Measurements from ENCODE around the gene MMP3. TPM values are rescaled to one million over a fixed set of nuclear protein-coding genes. Genes with fewer than 3 reads are reported as not detected.

The MMP3 gene
- total RNA-seq, 1 experiment from 2014 or later: not detected

DNA sequence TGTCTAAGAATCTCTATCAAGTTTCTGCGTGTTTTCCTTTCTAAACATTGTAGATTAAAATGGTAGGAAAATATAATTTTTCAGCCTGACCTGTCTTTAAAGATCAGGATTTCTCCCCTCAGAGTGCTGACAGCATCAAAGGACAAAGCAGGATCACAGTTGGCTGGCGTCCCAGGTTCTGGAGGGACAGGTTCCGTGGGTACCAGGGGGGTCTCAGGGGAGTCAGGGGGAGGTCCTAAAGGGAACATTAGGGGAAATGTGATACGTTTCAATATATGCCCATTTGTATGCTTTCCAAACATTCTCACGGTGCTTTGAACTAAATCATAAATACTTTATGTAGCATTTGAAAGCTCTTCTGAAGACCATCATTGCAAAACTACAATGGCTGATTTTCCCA is 3.4 kb downstream of the MMP3 start:
- Histone ChIP-seq H3K18ac (ENCODE audit: insufficient read length, low read depth, low read length) (no peak overlapping the region), H3T11ph (ENCODE audit: low read length) (no peak overlapping the region), H3K4me1 (ENCODE audit: insufficient read depth, low read length) (peaks cover 3% of the 10 kb centered on the region; the same call in 1 of the 2 replicates), H3K27ac (ENCODE audit: insufficient read length, low read depth, low read length) (no peak overlapping the region), H3K4me2 (ENCODE audit: insufficient read depth, insufficient read length, low read length) (no peak overlapping the region), H4K20me1 (ENCODE audit: control insufficient read depth, insufficient read depth, insufficient read length) (no peaks in the 10 kb centered on the region), H2AK5ac (ENCODE audit: insufficient read length, low read length) (no peak overlapping the region), H3K4ac (ENCODE audit: low read depth, low read length) (no peak overlapping the region), H4K8ac (replicated peaks; ENCODE audit: insufficient read length, low read depth, low read length) (no peak overlapping the region), H3K23ac (ENCODE audit: insufficient read length, low read depth, low read length) (no peak overlapping the region), H2AFZ (ENCODE audit: low read length) (no peak overlapping the region), H3K79me1 (ENCODE audit: insufficient read depth, low read depth, low read length, poor library complexity, severe bottlenecking) (no peaks in the 10 kb centered on the region), H2BK5ac (ENCODE audit: insufficient read length, low read length) (no peak overlapping the region), H3K9me3 (ENCODE audit: control insufficient read depth, low read depth, low read length) (no peaks in the 10 kb centered on the region), H2BK20ac (ENCODE audit: low read depth, low read length, poor library complexity, severe bottlenecking) (no peak overlapping the region), H3K56ac (ENCODE audit: insufficient read length, low read depth, low read length) (no peak overlapping the region), H2BK12ac (ENCODE audit: insufficient read length, low read depth, low read length) (no peak overlapping the region), H3K27me3 (ENCODE audit: insufficient read depth, low read length) (no peaks in the 10 kb centered on the region), H2BK120ac (ENCODE audit: low read depth, low read length, poor library complexity, severe bottlenecking) (no peak overlapping the region), H3K9ac (ENCODE audit: extremely low read depth, insufficient read length, low read length) (no peak overlapping the region), H2BK15ac (ENCODE audit: low read depth, low read length) (no peak overlapping the region), H4K5ac (ENCODE audit: insufficient read length, low read depth, low read length) (no peak overlapping the region), H3K23me2 (ENCODE audit: insufficient read length, low read depth, low read length, poor library complexity, severe bottlenecking) (no peaks in the 10 kb centered on the region), H3K14ac (ENCODE audit: insufficient read depth, low read length) (no peak overlapping the region), H3K79me2 (ENCODE audit: insufficient read depth, low read length) (no peaks in the 10 kb centered on the region), H4K91ac (ENCODE audit: insufficient read length, low read depth, low read length) (no peak overlapping the region)
- Mint-ChIP-seq H3K4me1 (peaks cover 18 to 21% of the 10 kb centered on the region in 2 experiments), H3K36me3 (ENCODE audit: insufficient read depth in 1 of 3, low read depth in 3 of 3) (no peaks in the 10 kb centered on the region), H3K4me3 (no peak overlapping the region), H3K27me3 (ENCODE audit: low read depth) (no peaks in the 10 kb centered on the region), H3K27ac (no peak overlapping the region), H3K9me3 (no peaks in the 10 kb centered on the region)
- TF ChIP-seq, protein P1, sequence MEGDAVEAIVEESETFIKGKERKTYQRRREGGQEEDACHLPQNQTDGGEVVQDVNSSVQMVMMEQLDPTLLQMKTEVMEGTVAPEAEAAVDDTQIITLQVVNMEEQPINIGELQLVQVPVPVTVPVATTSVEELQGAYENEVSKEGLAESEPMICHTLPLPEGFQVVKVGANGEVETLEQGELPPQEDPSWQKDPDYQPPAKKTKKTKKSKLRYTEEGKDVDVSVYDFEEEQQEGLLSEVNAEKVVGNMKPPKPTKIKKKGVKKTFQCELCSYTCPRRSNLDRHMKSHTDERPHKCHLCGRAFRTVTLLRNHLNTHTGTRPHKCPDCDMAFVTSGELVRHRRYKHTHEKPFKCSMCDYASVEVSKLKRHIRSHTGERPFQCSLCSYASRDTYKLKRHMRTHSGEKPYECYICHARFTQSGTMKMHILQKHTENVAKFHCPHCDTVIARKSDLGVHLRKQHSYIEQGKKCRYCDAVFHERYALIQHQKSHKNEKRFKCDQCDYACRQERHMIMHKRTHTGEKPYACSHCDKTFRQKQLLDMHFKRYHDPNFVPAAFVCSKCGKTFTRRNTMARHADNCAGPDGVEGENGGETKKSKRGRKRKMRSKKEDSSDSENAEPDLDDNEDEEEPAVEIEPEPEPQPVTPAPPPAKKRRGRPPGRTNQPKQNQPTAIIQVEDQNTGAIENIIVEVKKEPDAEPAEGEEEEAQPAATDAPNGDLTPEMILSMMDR (conservative IDR thresholded peaks at IDR 0.05): no peak
- no CpG with 5 or more reads among the region's 5 CpGs for WGBS (ENCODE audit: extremely low coverage, insufficient read length, low lambda C conversion rate)
- no peak for DNase-seq
